ENCODE measurements around the gene GLI3. TPM values are rescaled to one million over a fixed set of nuclear protein-coding genes. Genes with fewer than 3 reads are reported as not detected.

GLI3 gene
- polyA plus RNA-seq, 6 donors from 2014 or later: not detected

GRCh38 chr7:42107484-42108240 is 129.3 kb downstream of the GLI3 start:
- no peak for ATAC-seq (ENCODE audit: low read depth in 2 of 2)
- Mint-ChIP-seq H3K27me3 (peaks cover 11 to 18% (median 12%) of the 10 kb centered on the region in 3 donors), H3K4me1 (no peaks in the 10 kb centered on the region), H3K36me3 (no peaks in the 10 kb centered on the region), H3K27ac (no peak overlapping the region), H3K4me3 (no peak overlapping the region), H3K9me3 (peaks cover 0 to 1% (median 0%) of the 10 kb centered on the region in 7 donors)
- DNase-seq: no peak

GRCh38 chr7:42106562-42106961 is 130.4 kb downstream of the GLI3 start:
- H3K27ac Mint-ChIP-seq: no peak overlapping the region
- H3K4me3 Mint-ChIP-seq: no peak overlapping the region
- no peak for ATAC-seq (ENCODE audit: low read depth in 2 of 2)
- no peaks in the 10 kb centered on the region for H3K4me1 Mint-ChIP-seq
- DNase-seq: no peak
- H3K9me3 Mint-ChIP-seq: peaks cover 0 to 1% (median 0%) of the 10 kb centered on the region in 7 donors
- H3K36me3 Mint-ChIP-seq: no peaks in the 10 kb centered on the region
- H3K27me3 Mint-ChIP-seq: peaks cover 12 to 16% (median 12%) of the 10 kb centered on the region in 3 donors

GRCh38 chr7:42105554-42106358 is 131.3 kb downstream of the GLI3 start:
- peak in 1 of 2 donors; percentile 28 for ATAC-seq (ENCODE audit: low read depth in 2 of 2)
- H3K36me3 Mint-ChIP-seq: no peaks in the 10 kb centered on the region
- H3K4me3 Mint-ChIP-seq: no peak overlapping the region
- no peaks in the 10 kb centered on the region for H3K4me1 Mint-ChIP-seq
- DNase-seq: no peak
- H3K27me3 Mint-ChIP-seq: peaks cover 8 to 12% (median 12%) of the 10 kb centered on the region in 3 donors
- H3K27ac Mint-ChIP-seq: peak overlapping the region in 1 of 6 donors; percentile 57
- peaks cover 0 to 1% (median 0%) of the 10 kb centered on the region in 7 donors for H3K9me3 Mint-ChIP-seq

GRCh38 chr7:42104694-42105093 is 132.3 kb downstream of the GLI3 start:
- Mint-ChIP-seq H3K9me3 (peaks cover 0 to 1% (median 0%) of the 10 kb centered on the region in 7 donors), H3K4me1 (no peaks in the 10 kb centered on the region)

GRCh38 chr7:42104231-42104630 is 132.8 kb downstream of the GLI3 start:
- H3K4me1 Mint-ChIP-seq: no peaks in the 10 kb centered on the region
- DNase-seq: no peak
- no peaks in the 10 kb centered on the region for H3K36me3 Mint-ChIP-seq
- H3K4me3 Mint-ChIP-seq: no peak overlapping the region
- ATAC-seq (ENCODE audit: low read depth in 2 of 2): no peak
- peak overlapping the region in 1 of 6 donors; percentile 36 for H3K27ac Mint-ChIP-seq
- H3K27me3 Mint-ChIP-seq: peaks cover 7 to 9% (median 8%) of the 10 kb centered on the region in 3 donors
- H3K9me3 Mint-ChIP-seq: peaks cover 0 to 1% (median 0%) of the 10 kb centered on the region in 7 donors

More at GRCh38 chr7:42104694-42105093, 132.3 kb downstream of the GLI3 start:
- peaks cover 8 to 12% (median 12%) of the 10 kb centered on the region in 3 donors for H3K27me3 Mint-ChIP-seq
- no peak for ATAC-seq (ENCODE audit: low read depth in 2 of 2)
- H3K36me3 Mint-ChIP-seq: no peaks in the 10 kb centered on the region
- H3K27ac Mint-ChIP-seq: no peak overlapping the region
- no peak overlapping the region for H3K4me3 Mint-ChIP-seq
- DNase-seq: no peak

- Mint-ChIP-seq H3K4me1 (no peaks in the 10 kb centered on the region), H3K36me3 (no peaks in the 10 kb centered on the region), H3K4me3 (no peak overlapping the region), H3K9me3 (peaks cover 0 to 1% (median 0%) of the 10 kb centered on the region in 7 donors), H3K27ac (no peak overlapping the region), H3K27me3 (peaks cover 2 to 8% (median 5%) of the 10 kb centered on the region in 3 donors)
- ATAC-seq (ENCODE audit: low read depth in 2 of 2): no peak
- DNase-seq: no peak
These were observed 133.6 kb downstream of the GLI3 start for GRCh38 chr7:42103456-42103855.

- H3K27me3 Mint-ChIP-seq: peaks cover 0 to 8% (median 5%) of the 10 kb centered on the region in 3 donors
- no peak overlapping the region for H3K27ac Mint-ChIP-seq
- H3K4me3 Mint-ChIP-seq: no peak overlapping the region
- peaks cover 0 to 1% (median 0%) of the 10 kb centered on the region in 7 donors for H3K9me3 Mint-ChIP-seq
- DNase-seq (no peak), ATAC-seq (ENCODE audit: low read depth in 2 of 2) (no peak)
- no peaks in the 10 kb centered on the region for H3K36me3 Mint-ChIP-seq
- H3K4me1 Mint-ChIP-seq: no peaks in the 10 kb centered on the region
These were observed 134.0 kb downstream of the GLI3 start for GRCh38 chr7:42103020-42103419.

GRCh38 chr7:42102301-42102700 is 134.7 kb downstream of the GLI3 start:
- H3K4me3 Mint-ChIP-seq: no peak overlapping the region
- H3K9me3 Mint-ChIP-seq: peaks cover 0 to under 1% (median 0%) of the 10 kb centered on the region in 7 donors
- H3K36me3 Mint-ChIP-seq: no peaks in the 10 kb centered on the region
- H3K4me1 Mint-ChIP-seq: no peaks in the 10 kb centered on the region
- peaks cover 0 to 5% (median 3%) of the 10 kb centered on the region in 3 donors for H3K27me3 Mint-ChIP-seq
- H3K27ac Mint-ChIP-seq: no peak overlapping the region
- no peak for DNase-seq
- ATAC-seq (ENCODE audit: low read depth in 2 of 2): no peak

GRCh38 chr7:42100156-42100508 is 136.9 kb downstream of the GLI3 start:
- DNase-seq (no peak), ATAC-seq (ENCODE audit: low read depth in 2 of 2) (no peak)
- no peak overlapping the region for H3K4me3 Mint-ChIP-seq
- H3K27ac Mint-ChIP-seq: no peak overlapping the region
- peaks cover 0 to 5% (median 4%) of the 10 kb centered on the region in 3 donors for H3K27me3 Mint-ChIP-seq
- H3K4me1 Mint-ChIP-seq: no peaks in the 10 kb centered on the region
- H3K36me3 Mint-ChIP-seq: no peaks in the 10 kb centered on the region
- H3K9me3 Mint-ChIP-seq: no peaks in the 10 kb centered on the region

- Mint-ChIP-seq H3K4me1 (no peaks in the 10 kb centered on the region), H3K36me3 (no peaks in the 10 kb centered on the region), H3K27ac (no peak overlapping the region), H3K9me3 (no peaks in the 10 kb centered on the region), H3K4me3 (no peak overlapping the region), H3K27me3 (peaks cover 0 to 5% (median 5%) of the 10 kb centered on the region in 3 donors)
- DNase-seq (no peak), ATAC-seq (ENCODE audit: low read depth in 2 of 2) (no peak)
These were observed 137.4 kb downstream of the GLI3 start for GRCh38 chr7:42099470-42100155.

GRCh38 chr7:42099066-42099465 is 137.9 kb downstream of the GLI3 start:
- no peak overlapping the region for H3K4me3 Mint-ChIP-seq
- H3K36me3 Mint-ChIP-seq: no peaks in the 10 kb centered on the region
- H3K9me3 Mint-ChIP-seq: no peaks in the 10 kb centered on the region
- no peak for ATAC-seq (ENCODE audit: low read depth in 2 of 2)
- no peak for DNase-seq
- peaks cover 0 to 5% (median 5%) of the 10 kb centered on the region in 3 donors for H3K27me3 Mint-ChIP-seq
- H3K4me1 Mint-ChIP-seq: no peaks in the 10 kb centered on the region
- H3K27ac Mint-ChIP-seq: no peak overlapping the region

GRCh38 chr7:42097752-42098151 is 139.3 kb downstream of the GLI3 start:
- DNase-seq: no peak
- no peak overlapping the region for H3K27ac Mint-ChIP-seq

More at GRCh38 chr7:42097752-42098151, 139.3 kb downstream of the GLI3 start:
- ATAC-seq (ENCODE audit: low read depth in 2 of 2): no peak
- Mint-ChIP-seq H3K27me3 (peaks cover 0 to 5% (median under 1%) of the 10 kb centered on the region in 3 donors), H3K36me3 (no peaks in the 10 kb centered on the region), H3K4me3 (no peak overlapping the region), H3K4me1 (no peaks in the 10 kb centered on the region), H3K9me3 (no peaks in the 10 kb centered on the region)
